Transverse colon (tissue), 3 donors: ENCODE results near the gene COPB2.
"Not testable (repeated sequence)": the region's sequence is repeated elsewhere in the genome, so short reads cannot be mapped to it uniquely, and the experiment has no call there.

Experiments used
- CTCF ChIP-seq, 5 experiments: fragments of 200-600 bp in 3 of 5; fragments of 450-650 bp in 2 of 5; sonication (generic) in 3 of 5; IDR thresholded peaks; 1 replicate in 2 of 5; 2 replicates in 3 of 5; pipeline ENCODE4 v1.5.1; 2016 to 2017; ENCODE audit warnings: antibody characterized with exemption in 5 of 5, inconsistent platforms in 3 of 5, mild to moderate bottlenecking in 2 of 5, moderate library complexity in 1 of 5
- EP300 ChIP-seq: sonication (generic); formaldehyde crosslinking; IDR thresholded peaks from one replicate; pipeline ENCODE4 v1.6.1; 2017; ENCODE audit warnings: antibody characterized with exemption, low read depth
- POLR2A ChIP-seq: fragments of 450-650 bp; IDR thresholded peaks from one replicate; pipeline ENCODE4 v1.6.1; 2016; ENCODE audit warnings: antibody characterized with exemption, mild to moderate bottlenecking, moderate library complexity

GRCh38 chr3:139334675-139335074 lies 54.8 kb downstream of the COPB2 start:
- not testable (repeated sequence) for TF ChIP-seq EP300; CTCF (IDR thresholded peaks at IDR 0.05); POLR2A
